HG03378 (cell line): ENCODE results near the gene CDK18.

Experiments
- ATAC-seq: cut with Tn5 transposase; IDR thresholded peaks from one replicate; pipeline ENCODE4 v1.9.1; 2021; ENCODE audit warnings: mild to moderate bottlenecking, moderate library complexity; ENCODE audit not compliant: unreplicated experiment

Gene CDK18

DNA sequence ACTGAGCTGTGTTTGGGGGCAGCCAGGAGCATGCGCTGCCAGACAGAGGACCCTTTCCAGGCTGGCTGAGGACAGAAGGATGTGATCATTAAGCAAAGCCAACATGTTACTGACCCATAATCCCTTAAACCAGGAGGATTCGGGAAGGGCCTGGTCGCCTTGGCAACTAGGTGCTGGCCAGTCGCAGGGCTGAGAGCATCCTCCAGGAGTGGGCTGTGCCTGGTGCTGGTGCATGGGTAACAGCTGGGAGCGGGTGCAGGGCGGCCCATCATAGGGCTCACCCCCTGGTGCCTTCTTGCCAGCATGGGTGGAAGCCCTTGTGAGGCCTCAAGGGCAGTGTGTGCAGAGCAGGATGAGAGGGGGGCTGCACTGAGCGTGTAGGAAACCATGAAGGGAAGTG, 17.2 kb downstream of the CDK18 start:
- ATAC-seq, result no peak

DNA sequence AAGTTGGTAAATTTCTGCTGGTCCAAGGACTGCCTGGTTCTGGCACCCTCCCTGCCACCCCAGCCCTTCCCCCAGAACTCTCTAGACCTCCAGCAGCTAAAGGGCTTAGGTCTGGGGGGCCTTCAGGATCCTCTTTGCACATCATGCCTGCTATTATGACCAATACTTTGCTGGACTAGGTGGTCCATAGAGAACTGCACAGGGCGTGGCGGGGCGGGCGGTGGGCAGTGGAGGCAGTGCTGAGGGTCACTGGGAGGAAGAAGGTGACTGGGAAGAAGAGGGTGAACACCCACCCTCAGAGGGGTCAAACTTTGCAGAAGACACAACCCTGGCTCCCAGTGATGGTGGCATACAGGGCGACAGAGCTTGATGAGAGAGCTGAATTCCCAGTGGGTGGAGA, 18.2 kb downstream of the CDK18 start:
- no peak for ATAC-seq

GRCh38 chr1:205523261-205523890, 18.9 kb downstream of the CDK18 start:
- no peak for ATAC-seq

DNA sequence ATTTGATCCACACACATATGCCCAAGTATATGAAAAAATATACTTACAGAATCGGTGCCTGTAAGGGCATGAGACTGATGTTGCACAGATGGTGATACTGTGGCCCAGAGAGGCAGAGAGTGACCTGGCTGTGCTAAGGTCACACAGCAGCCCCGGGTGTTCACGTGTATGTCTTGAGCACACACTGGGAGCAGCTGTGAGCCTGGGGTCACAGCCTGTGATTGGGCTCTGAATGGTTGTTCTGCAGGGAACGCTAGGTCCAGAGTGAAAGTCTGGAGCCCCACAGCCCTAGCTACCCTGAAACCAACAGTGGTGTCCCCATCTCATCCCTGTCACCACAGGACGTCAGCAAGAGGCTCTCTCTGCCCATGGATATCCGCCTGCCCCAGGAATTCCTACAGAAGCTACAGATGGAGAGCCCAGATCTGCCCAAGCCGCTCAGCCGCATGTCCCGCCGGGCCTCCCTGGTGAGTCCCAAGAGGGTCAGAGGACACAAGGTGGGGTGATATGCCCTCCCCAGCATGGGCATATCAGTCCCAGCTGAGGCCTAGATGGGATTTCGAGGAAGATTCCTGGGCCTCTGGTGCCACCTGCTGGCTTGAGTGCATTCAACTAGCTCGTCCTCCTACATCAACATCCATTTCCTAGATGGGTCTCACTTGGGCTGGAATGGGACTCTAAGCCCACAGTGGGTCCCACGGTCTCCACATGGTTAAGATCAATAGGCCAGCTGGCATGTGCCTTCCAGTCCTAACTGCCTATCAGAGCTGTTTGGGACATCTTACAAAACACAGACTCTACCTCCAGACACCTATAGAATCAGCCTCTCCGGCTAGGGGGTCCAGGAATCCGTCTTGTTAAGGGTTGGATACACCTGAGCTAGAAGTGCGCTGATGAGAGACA, 19.7 kb downstream of the CDK18 start:
- ATAC-seq, result no peak

DNA sequence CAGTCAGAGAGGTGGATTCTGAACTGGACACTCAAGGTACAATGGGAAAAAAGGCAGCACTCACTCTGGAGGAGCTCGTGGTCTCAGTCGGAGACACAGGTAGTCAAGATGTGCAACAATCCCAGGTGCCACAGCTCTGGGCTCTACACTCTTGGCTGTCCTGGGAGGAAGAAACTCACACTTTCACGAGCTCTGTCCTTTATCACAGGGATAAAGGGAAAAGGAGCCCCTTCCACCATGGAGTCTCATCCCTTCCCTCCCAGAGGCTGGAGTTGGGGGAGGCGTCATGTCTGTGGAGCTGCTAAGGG, 20.3 kb downstream of the CDK18 start:
- ATAC-seq, result no peak

- no peak for ATAC-seq
Measured at GRCh38 chr1:205525495-205526285, 21.2 kb downstream of the CDK18 start.

DNA sequence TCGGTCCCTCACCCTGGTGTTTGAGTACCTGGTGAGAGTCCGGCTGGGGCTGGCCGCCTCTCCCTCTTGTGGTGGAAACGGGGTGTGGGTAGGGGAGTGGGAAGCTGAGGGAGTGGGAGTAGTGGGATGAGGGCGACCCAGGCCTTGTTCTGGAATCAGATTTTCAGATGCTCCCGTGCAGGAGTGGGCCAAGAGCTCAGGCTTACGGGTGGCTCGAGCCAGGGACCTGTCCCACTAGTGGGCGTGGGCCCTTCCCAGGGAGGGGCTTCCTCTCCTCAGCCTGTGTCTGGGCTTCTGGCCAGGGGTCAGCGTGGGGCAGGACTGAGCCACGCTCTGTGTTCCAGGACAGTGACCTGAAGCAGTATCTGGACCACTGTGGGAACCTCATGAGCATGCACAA, 22.0 kb downstream of the CDK18 start:
- ATAC-seq, result no peak

DNA sequence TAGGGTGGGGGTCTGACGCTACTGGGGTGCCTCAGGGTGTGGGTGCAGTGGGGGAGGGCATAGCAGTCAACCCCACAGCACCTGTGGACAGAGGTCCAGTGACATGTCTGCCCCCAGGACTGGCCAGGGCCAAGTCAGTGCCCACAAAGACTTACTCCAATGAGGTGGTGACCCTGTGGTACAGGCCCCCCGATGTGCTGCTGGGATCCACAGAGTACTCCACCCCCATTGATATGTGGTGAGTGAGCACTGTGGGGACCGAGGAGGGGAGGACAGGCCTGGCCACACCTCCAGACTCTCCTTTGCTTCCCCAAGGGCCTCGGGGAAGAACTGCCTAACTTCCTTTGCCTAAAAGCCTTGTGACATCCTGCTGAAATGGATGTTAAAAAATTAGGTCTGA, 23.5 kb downstream of the CDK18 start:
- ATAC-seq, result no peak

DNA sequence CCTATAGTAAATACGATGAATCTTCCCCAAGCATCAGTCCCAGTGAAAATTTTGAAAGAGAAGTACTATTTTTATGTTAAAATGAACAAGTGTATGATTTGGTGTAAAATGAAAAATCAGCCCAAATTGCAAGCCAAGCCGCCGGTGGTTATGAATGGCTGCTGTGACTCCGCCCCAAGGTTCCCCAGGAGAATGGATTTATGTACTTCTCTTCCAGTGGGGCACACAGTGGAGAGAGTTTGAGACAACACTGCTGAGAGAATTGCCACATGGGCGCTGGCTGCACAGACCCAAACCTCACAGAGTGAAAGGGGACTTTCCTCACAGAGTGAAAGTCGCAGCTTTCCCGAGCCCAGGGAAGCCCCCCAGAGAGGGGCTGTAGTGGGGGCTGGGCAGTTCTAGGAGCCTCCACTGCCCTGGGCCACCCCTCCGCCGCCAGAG, 24.0 kb downstream of the CDK18 start:
- no peak for ATAC-seq

DNA sequence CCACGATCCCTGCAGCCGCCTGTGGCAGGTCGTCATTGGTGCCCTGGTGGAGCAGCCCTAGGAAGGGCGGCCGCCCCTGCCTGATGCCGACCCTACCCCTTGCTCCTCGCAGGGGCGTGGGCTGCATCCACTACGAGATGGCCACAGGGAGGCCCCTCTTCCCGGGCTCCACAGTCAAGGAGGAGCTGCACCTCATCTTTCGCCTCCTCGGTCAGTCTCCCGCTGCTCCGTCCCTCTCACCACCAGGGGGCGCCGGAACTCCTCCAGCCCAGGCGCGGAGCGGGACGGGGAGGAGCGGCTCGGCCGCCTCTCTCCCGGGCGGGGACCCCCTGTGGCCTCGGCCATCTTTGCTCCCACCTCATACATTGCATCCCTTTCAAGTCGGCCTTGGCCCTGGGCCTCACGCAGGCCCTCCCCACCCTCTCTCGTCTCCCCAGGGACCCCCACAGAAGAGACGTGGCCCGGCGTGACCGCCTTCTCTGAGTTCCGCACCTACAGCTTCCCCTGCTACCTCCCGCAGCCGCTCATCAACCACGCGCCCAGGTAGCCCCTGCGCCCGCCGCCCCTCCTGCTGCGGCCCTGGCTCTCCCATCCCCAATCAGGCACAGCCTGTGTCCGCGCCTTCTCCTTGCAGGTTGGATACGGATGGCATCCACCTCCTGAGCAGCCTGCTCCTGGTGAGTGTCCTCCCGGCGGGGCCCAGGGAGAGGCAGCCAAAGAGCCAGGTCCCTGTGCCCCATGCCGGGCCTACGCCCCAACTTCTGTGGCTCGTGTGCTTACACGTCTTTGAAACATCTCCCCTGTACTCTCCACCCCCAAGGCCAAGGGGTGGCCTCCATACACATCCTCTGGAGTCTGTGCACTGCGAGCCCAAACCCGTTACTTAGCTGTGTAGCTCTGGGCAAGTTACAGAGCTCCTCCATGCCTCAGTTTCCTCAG, 24.7 kb downstream of the CDK18 start:
- no peak for ATAC-seq

GRCh38 chr1:205530116-205530515, 25.6 kb downstream of the CDK18 start:
- ATAC-seq, result no peak

- no peak for ATAC-seq
Measured at GRCh38 chr1:205531191-205532025, 26.9 kb downstream of the CDK18 start.

GRCh38 chr1:205532026-205532898, 27.8 kb downstream of the CDK18 start:
- no peak for ATAC-seq

DNA sequence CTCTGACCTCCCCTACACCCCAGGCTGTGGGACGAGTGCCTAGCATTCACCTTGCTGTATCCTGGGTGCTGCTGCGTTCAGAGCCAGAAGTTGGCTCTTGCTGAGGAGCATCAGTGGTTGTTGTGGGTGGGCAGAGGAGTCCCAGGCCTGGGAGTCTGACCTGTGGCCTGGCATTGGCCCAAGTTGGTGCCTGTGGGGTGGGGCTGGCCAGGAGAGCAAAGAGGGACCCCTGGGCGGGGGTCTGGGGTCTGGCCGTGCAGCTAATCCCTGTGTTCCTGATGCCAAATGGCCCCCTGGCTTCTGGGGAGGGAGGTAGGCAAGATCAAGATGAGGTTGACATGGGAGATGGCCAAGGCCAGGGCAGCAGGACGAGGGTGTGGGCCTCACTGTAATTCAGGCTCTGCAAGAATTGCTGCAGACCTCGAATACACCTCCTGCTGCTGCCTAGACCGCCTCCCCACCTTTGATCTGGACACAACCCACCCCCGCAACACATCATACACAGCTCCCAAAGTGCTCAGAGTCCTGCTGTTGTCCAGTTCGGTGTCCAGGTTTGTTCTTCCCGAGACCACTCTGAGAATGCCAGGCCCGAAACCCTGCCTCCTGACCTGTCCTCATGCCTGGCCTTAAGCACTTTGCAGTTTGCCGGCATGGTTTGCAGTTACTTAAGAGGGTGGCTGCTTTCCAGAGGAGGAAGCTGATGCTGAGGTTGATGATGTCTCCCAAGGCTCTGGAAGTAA, 28.7 kb downstream of the CDK18 start:
- ATAC-seq, result no peak

DNA sequence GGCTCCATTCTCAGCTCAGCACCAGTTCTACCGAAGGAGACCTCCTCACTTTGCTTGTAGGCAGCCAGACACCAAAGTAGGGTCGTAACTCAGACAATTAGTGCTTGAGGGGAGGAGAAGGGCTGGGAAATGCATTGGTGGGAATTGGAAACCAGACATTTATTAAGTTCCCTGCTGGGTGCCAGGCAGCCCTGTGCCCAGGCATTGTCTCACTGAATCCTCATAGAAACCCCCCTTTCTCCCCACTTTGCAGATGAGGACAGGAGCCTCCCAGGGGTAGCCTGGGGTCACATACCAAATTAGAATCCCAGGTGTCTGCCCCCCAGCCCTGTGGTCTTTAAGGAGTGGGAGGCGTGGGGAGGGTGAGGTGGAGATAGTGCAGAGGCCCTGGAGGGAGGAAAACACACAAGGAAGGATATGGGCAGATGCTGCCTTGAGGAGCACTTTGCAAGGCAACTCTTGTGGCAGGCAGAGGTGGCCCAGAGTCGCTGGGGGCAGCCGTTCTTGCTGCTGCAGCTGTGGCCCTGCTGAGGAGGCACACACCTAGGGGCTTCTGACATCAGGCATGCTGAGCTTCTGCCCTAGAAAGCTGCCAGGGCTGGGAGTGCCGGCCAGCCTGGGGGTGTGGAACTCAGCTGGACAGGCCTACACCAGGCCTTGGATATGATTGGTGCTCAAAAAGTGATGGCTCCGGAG, 29.4 kb downstream of the CDK18 start:
- no peak for ATAC-seq

GRCh38 chr1:205534444-205534985, 30.0 kb downstream of the CDK18 start:
- no peak for ATAC-seq

GRCh38 chr1:205535096-205535495, 30.6 kb downstream of the CDK18 start:
- ATAC-seq, result no peak
